GM12878 (cell line): ENCODE measurements around the gene SRMS. TPM values are rescaled to one million over a fixed set of nuclear protein-coding genes. Genes with fewer than 3 reads are reported as not detected.

Experiments
- ATAC-seq: fragments of 200-7000 bp; cut with Tn5 transposase; 3 replicates; pipeline ENCODE4 v1.9.1; 2020; ENCODE audit warnings: mild to moderate bottlenecking, moderate library complexity
- BruUV-seq: library from RNA; stranded (reverse); fragments of 400-500 nt; replicated peaks from 2 replicates; lab custom pipeline; 2021; lab: Mats Ljungman, UMichigan
- CTCF ChIA-PET: fragments of 300-600 bp; sonication (Branson Sonifier 250); formaldehyde crosslinking; extraction: SDS; loops from one replicate; lab custom pipeline; 2021; ENCODE audit warnings: inconsistent platforms; lab: Yijun Ruan, JAX
- POLR2A ChIA-PET: fragments of 350-600 bp; formaldehyde crosslinking; extraction: SDS; loops from one replicate; lab custom pipeline; 2021; ENCODE audit warnings: inconsistent platforms; lab: Charles Lee
- RAD21 ChIA-PET: fragments of 300-600 bp; sonication (Branson Sonifier 250); formaldehyde crosslinking; loops from one replicate; lab custom pipeline; 2023; ENCODE audit warnings: antibody characterized with exemption; ENCODE audit not compliant: unreplicated experiment; lab: Charles Lee
- SMC1A ChIA-PET: fragments of 300-600 bp; sonication (Branson Sonifier 250); formaldehyde crosslinking; loops from one replicate; lab custom pipeline; 2023; ENCODE audit not compliant: unreplicated experiment, uncharacterized antibody; lab: Charles Lee
- DNase-seq: peaks from one replicate; pipeline ENCODE4 v3.0.0-alpha.2; 2011; ENCODE audit warnings: low read depth, low spot score
- FAIRE-seq: peaks from 3 replicates; lab custom pipeline; 2011; peaks lifted over from hg19 to GRCh38; lab: Jason Lieb, UNC
- H2AFZ ChIP-seq: 2 replicates; pipeline ENCODE4 v1.6.0; 2011; ENCODE audit warnings: low read depth, low read length, control low read depth; ENCODE audit not compliant: control insufficient read depth
- H3K27ac ChIP-seq: 2 replicates; pipeline ENCODE4 v1.5.1; 2011; ENCODE audit warnings: control low read depth; ENCODE audit not compliant: control insufficient read depth, insufficient read depth
- H3K27me3 ChIP-seq, 2 experiments: replicated peaks in 1 of 2; 2 replicates each; pipeline versions ENCODE4 v1.6.0 to v1.6.1; 2011; ENCODE audit warnings: low read length in 1 of 2; ENCODE audit not compliant: control insufficient read depth in 2 of 2, insufficient read depth in 2 of 2
- H3K36me3 ChIP-seq, 2 experiments: 2 replicates each; pipeline ENCODE4 v1.5.1; 2011; ENCODE audit warnings: low read length in 1 of 2; ENCODE audit not compliant: control insufficient read depth in 2 of 2, insufficient read depth in 2 of 2
- H3K4me1 ChIP-seq: 2 replicates; pipeline ENCODE4 v1.6.1; 2011; ENCODE audit warnings: mild to moderate bottlenecking, low read length, moderate library complexity, mixed read lengths; ENCODE audit not compliant: control insufficient read depth, insufficient read depth
- H3K4me2 ChIP-seq: 2 replicates; pipeline ENCODE4 v1.6.0; 2011; ENCODE audit warnings: control low read depth; ENCODE audit not compliant: control insufficient read depth, insufficient read depth
- H3K4me3 ChIP-seq: fragments of 200-600 bp; sonication (generic); 2 replicates; pipeline ENCODE4 v1.5.1; 2016
- H3K79me2 ChIP-seq: 2 replicates; pipeline ENCODE4 v1.6.0; 2011; ENCODE audit warnings: low read length; ENCODE audit not compliant: control insufficient read depth, insufficient read depth
- H3K9ac ChIP-seq: 2 replicates; pipeline ENCODE4 v1.8.0; 2011; ENCODE audit warnings: low read length, control low read depth, mixed read lengths; ENCODE audit not compliant: control insufficient read depth, insufficient read depth
- H3K9me3 ChIP-seq: replicated peaks from 3 replicates; pipeline ENCODE4 v1.5.1; 2011; ENCODE audit warnings: mild to moderate bottlenecking, low read length; ENCODE audit not compliant: control insufficient read depth, insufficient read depth
- H4K20me1 ChIP-seq: 2 replicates; pipeline ENCODE4 v1.6.0; 2011; ENCODE audit not compliant: control insufficient read depth, insufficient read depth
- ASH2L ChIP-seq: fragments of 300-600, 200-600 bp; sonication (generic); IDR thresholded peaks from 2 replicates; pipeline ENCODE4 v1.6.1; 2017; ENCODE audit warnings: low read depth, mild to moderate bottlenecking, borderline replicate concordance
- ATF2 ChIP-seq: IDR thresholded peaks from 2 replicates; pipeline ENCODE4 v1.6.1; 2012; ENCODE audit warnings: low read length, inconsistent platforms
- ATF3 ChIP-seq: IDR thresholded peaks from 2 replicates; pipeline ENCODE4 v1.6.1; 2011; ENCODE audit warnings: low read depth, mild to moderate bottlenecking, low read length, moderate library complexity, borderline replicate concordance; ENCODE audit errors: extremely low read depth
- BMI1 ChIP-seq: fragments of 450-650 bp; IDR thresholded peaks from 2 replicates; pipeline ENCODE4 v1.6.1; 2016; ENCODE audit warnings: mild to moderate bottlenecking, moderate library complexity, borderline replicate concordance
- DPF2 ChIP-seq: fragments of 450-650 bp; IDR thresholded peaks from 2 replicates; pipeline ENCODE4 v1.6.1; 2017; ENCODE audit warnings: mild to moderate bottlenecking
- MEF2A ChIP-seq: IDR thresholded peaks from 2 replicates; pipeline ENCODE4 v1.6.1; 2011; ENCODE audit warnings: low read depth, mild to moderate bottlenecking, low read length, moderate library complexity; ENCODE audit not compliant: insufficient read depth
- NKRF ChIP-seq: fragments of 450-650 bp; conservative IDR thresholded peaks from 2 replicates; pipeline ENCODE4 v1.6.1; 2017; ENCODE audit warnings: mild to moderate bottlenecking, moderate library complexity
- NR2F1 ChIP-seq: fragments of 450-650 bp; conservative IDR thresholded peaks from 2 replicates; pipeline ENCODE4 v1.6.1; 2017; ENCODE audit warnings: mild to moderate bottlenecking
- POLR2AphosphoS2 ChIP-seq: IDR thresholded peaks from 2 replicates; pipeline ENCODE4 v1.6.1; 2011; ENCODE audit warnings: low read depth, mild to moderate bottlenecking, low read length, improper control_type of control experiment, moderate library complexity
- RBBP5 ChIP-seq: fragments of 200-600 bp; sonication (generic); conservative IDR thresholded peaks from 2 replicates; pipeline ENCODE4 v1.6.1; 2016
- RFX5 ChIP-seq: IDR thresholded peaks from 2 replicates; pipeline ENCODE4 v1.6.1; 2011; ENCODE audit warnings: low read depth, low read length, improper control_type of control experiment
- SP1 ChIP-seq: IDR thresholded peaks from one replicate; pipeline ENCODE4 v1.6.1; 2011; ENCODE audit warnings: low read depth, low read length
- STAT1 ChIP-seq: fragments of 450-650 bp; conservative IDR thresholded peaks from 2 replicates; pipeline ENCODE4 v1.6.1; 2014; ENCODE audit warnings: antibody characterized with exemption, mild to moderate bottlenecking
- SUPT20H ChIP-seq: IDR thresholded peaks from 2 replicates; pipeline ENCODE4 v1.6.1; 2011; ENCODE audit warnings: low read depth, mild to moderate bottlenecking, low read length, moderate library complexity, borderline replicate concordance; ENCODE audit not compliant: control insufficient read depth
- TCF3 ChIP-seq: IDR thresholded peaks from 2 replicates; pipeline ENCODE4 v1.6.1; 2012; ENCODE audit warnings: low read depth, mild to moderate bottlenecking, low read length, borderline replicate concordance; ENCODE audit not compliant: insufficient read depth
- WRNIP1 ChIP-seq: IDR thresholded peaks from 2 replicates; pipeline ENCODE4 v1.6.1; 2011; ENCODE audit warnings: low read depth, low read length, improper control_type of control experiment, borderline replicate concordance
- ZBED1 ChIP-seq: IDR thresholded peaks from 2 replicates; pipeline ENCODE4 v1.6.1; 2016; ENCODE audit warnings: borderline replicate concordance
- ZNF207 ChIP-seq: fragments of 450-650 bp; IDR thresholded peaks from 2 replicates; pipeline ENCODE4 v1.6.1; 2014; ENCODE audit warnings: antibody characterized with exemption, mild to moderate bottlenecking, borderline replicate concordance
- WGBS: methylation state at CpG from one replicate; pipeline ENCODE4 v1.1.6; 2016; ENCODE audit warnings: low lambda C conversion rate; ENCODE audit not compliant: insufficient replicate concordance, insufficient coverage; ENCODE audit errors: missing lambda C conversion rate; 5-methylcytosine and 5-hydroxymethylcytosine counted together
- in situ Hi-C: fragments of 300-500 bp; cut with MboI; formaldehyde crosslinking; loops from 9 replicates; pipeline ENCODE4 v1.14.3; 2018; ENCODE audit warnings: mixed read lengths
- intact Hi-C: fragments of 100-400 bp; cut with micrococcal nuclease; formaldehyde crosslinking; loops from one replicate; pipeline ENCODE4 v1.14.2; 2022; ENCODE audit not compliant: unreplicated experiment
- polyA plus RNA-seq, 11 experiments: library from polyadenylated mRNA; depleted of rRNA in 4 of 11; unstranded in 6 of 11; stranded (reverse) in 5 of 11; fragments of >200 nt; fragmentation: Nextera tagmentation in 4 of 11; fragmentation: Illumina TruSeq in 1 of 11; extraction: Ambion mirVana in 4 of 11; extraction: Trizol in 1 of 11; gene quantifications; 1 replicate in 1 of 11; 2 replicates in 10 of 11; pipeline versions ENCODE4 v1.2.1 to v1.2.3, GENCODE V29; 2011 to 2016; ENCODE audit warnings: inconsistent platforms in 2 of 11, missing spikeins in 2 of 11, low read depth in 1 of 11
- total RNA-seq, 4 experiments: library from RNA; depleted of rRNA in 3 of 4; stranded (reverse); fragments of >200 nt in 3 of 4; fragmentation: Illumina TruSeq in 1 of 4; extraction: Trizol in 1 of 4; gene quantifications; 2 replicates each; pipeline versions ENCODE4 v1.2.1 to v1.2.3, GENCODE V29; 2013 to 2021

Gene SRMS
- total and polyA plus RNA-seq, 10 of the 15 experiments (the other 5 are each of a cell fraction or from before 2014, with no cell fraction given) = not detected

GRCh38 chr20:63591147-63591533 lies 43.6 kb upstream of the SRMS start:
- no peak overlapping the region for H3K9ac ChIP-seq
- ATAC-seq (no peak; the same call in 2 of the 3 replicates), DNase-seq (no peak), FAIRE-seq (no peak)
- 99% methylated on average over 4 of the region's 4 CpGs for WGBS
- H3K4me2 ChIP-seq = no peak overlapping the region
- no peaks in the 10 kb centered on the region for H3K9me3 ChIP-seq
- H2AFZ ChIP-seq = no peak overlapping the region
- no peaks in the 10 kb centered on the region for H3K27me3 ChIP-seq
- no peaks in the 10 kb centered on the region for H3K4me1 ChIP-seq
- H3K27ac ChIP-seq = no peak overlapping the region
- H4K20me1 ChIP-seq = no peaks in the 10 kb centered on the region
- peaks cover 4 to 7% of the 10 kb centered on the region in 2 experiments; a peak in 3 of 4 replicates for H3K36me3 ChIP-seq
- no peak overlapping the region for H3K4me3 ChIP-seq
- ChIA-PET CTCF (no interaction called here), SMC1A (no interaction called here), RAD21 (no interaction called here), POLR2A (no interaction called here)
- no peak for TF ChIP-seq ATF2
- no peak for TF ChIP-seq MEF2A
- TF ChIP-seq NR2F1 = no peak
- no peak for TF ChIP-seq ZBED1
- TF ChIP-seq BMI1 = no peak
- TF ChIP-seq POLR2AphosphoS2 = no peak
- no peak for TF ChIP-seq WRNIP1
- no peak for TF ChIP-seq DPF2
- no peak for TF ChIP-seq SUPT20H
- TF ChIP-seq RBBP5 = no peak
- TF ChIP-seq ATF3 = no peak
- no peak for TF ChIP-seq SP1
- no peak for TF ChIP-seq ZNF207
- no peak for TF ChIP-seq ASH2L
- no peak for TF ChIP-seq STAT1
- no peak for TF ChIP-seq RFX5
- no peak for TF ChIP-seq TCF3
- no peak for TF ChIP-seq NKRF
- H3K79me2 ChIP-seq = no peaks in the 10 kb centered on the region
- in situ Hi-C loops = no loop called here
- no TSS peak for BruUV-seq
- intact Hi-C loops = no loop called here
